ENCODE results near the gene HIVEP3. TPM values are rescaled to one million over a fixed set of nuclear protein-coding genes. Genes with fewer than 3 reads are reported as not detected.

The HIVEP3 gene
- total RNA-seq, 1 experiment from 2014 or later, result 1.4 TPM

DNA sequence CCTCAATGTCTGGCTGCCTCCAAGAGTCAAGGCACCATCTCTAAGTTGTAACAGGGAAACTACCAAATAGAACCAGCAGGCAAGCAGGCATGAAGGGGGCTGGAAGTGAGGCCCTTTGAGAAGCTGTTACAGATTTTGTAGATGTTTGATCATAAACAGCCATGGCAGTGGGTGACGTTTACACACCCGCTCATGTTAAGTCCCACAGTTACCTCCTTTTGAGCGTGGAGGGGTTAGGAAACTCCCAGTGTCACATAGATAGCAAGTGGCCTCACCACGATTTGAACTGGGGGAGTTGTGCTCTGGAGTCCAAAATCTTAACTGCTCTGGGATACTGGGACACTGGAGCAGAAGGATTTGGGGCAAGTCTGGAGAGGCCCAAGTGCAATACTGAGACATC is 192.4 kb downstream of the HIVEP3 start:
- Histone ChIP-seq H2AK5ac (ENCODE audit: insufficient read length, low read length) (no peak overlapping the region), H3K9ac (ENCODE audit: extremely low read depth, insufficient read length, low read length) (no peak overlapping the region), H3T11ph (ENCODE audit: low read length) (no peak overlapping the region), H3K18ac (ENCODE audit: insufficient read length, low read depth, low read length) (no peak overlapping the region), H2BK5ac (ENCODE audit: insufficient read length, low read length) (no peak overlapping the region), H3K4me2 (ENCODE audit: insufficient read depth, insufficient read length, low read length) (no peak overlapping the region), H3K79me1 (ENCODE audit: insufficient read depth, low read depth, low read length, poor library complexity, severe bottlenecking) (no peaks in the 10 kb centered on the region), H3K23ac (ENCODE audit: insufficient read length, low read depth, low read length) (no peak overlapping the region), H4K5ac (ENCODE audit: insufficient read length, low read depth, low read length) (no peak overlapping the region), H4K20me1 (ENCODE audit: control insufficient read depth, insufficient read depth, insufficient read length) (no peaks in the 10 kb centered on the region), H3K4ac (ENCODE audit: low read depth, low read length) (no peak overlapping the region), H3K56ac (ENCODE audit: insufficient read length, low read depth, low read length) (no peak overlapping the region), H3K79me2 (ENCODE audit: insufficient read depth, low read length) (no peaks in the 10 kb centered on the region), H3K23me2 (ENCODE audit: insufficient read length, low read depth, low read length, poor library complexity, severe bottlenecking) (no peaks in the 10 kb centered on the region), H3K14ac (ENCODE audit: insufficient read depth, low read length) (no peak overlapping the region), H2BK20ac (ENCODE audit: low read depth, low read length, poor library complexity, severe bottlenecking) (no peak overlapping the region), H3K27ac (ENCODE audit: insufficient read length, low read depth, low read length) (no peak overlapping the region), H2BK12ac (ENCODE audit: insufficient read length, low read depth, low read length) (no peak overlapping the region), H4K91ac (ENCODE audit: insufficient read length, low read depth, low read length) (no peak overlapping the region), H3K27me3 (ENCODE audit: insufficient read depth, low read length) (no peaks in the 10 kb centered on the region), H2BK15ac (ENCODE audit: low read depth, low read length) (no peak overlapping the region), H3K4me1 (ENCODE audit: insufficient read depth, low read length) (no peaks in the 10 kb centered on the region), H2BK120ac (ENCODE audit: low read depth, low read length, poor library complexity, severe bottlenecking) (no peak overlapping the region), H2AFZ (ENCODE audit: low read length) (no peak overlapping the region), H4K8ac (replicated peaks; ENCODE audit: insufficient read length, low read depth, low read length) (no peak overlapping the region), H3K9me3 (ENCODE audit: control insufficient read depth, low read depth, low read length) (no peaks in the 10 kb centered on the region)
- Mint-ChIP-seq H3K9me3 (no peaks in the 10 kb centered on the region), H3K27me3 (ENCODE audit: low read depth) (no peaks in the 10 kb centered on the region; the same call in none of the 2 replicates), H3K4me1 (peaks cover 10 to 15% of the 10 kb centered on the region in 2 experiments), H3K4me3 (no peak overlapping the region), H3K36me3 (ENCODE audit: insufficient read depth in 1 of 3, low read depth in 3 of 3) (no peaks in the 10 kb centered on the region), H3K27ac (no peak overlapping the region)
- WGBS (ENCODE audit: extremely low coverage, insufficient read length, low lambda C conversion rate), result no CpG with 5 or more reads among the region's 4 CpGs
- TF ChIP-seq, protein P1, sequence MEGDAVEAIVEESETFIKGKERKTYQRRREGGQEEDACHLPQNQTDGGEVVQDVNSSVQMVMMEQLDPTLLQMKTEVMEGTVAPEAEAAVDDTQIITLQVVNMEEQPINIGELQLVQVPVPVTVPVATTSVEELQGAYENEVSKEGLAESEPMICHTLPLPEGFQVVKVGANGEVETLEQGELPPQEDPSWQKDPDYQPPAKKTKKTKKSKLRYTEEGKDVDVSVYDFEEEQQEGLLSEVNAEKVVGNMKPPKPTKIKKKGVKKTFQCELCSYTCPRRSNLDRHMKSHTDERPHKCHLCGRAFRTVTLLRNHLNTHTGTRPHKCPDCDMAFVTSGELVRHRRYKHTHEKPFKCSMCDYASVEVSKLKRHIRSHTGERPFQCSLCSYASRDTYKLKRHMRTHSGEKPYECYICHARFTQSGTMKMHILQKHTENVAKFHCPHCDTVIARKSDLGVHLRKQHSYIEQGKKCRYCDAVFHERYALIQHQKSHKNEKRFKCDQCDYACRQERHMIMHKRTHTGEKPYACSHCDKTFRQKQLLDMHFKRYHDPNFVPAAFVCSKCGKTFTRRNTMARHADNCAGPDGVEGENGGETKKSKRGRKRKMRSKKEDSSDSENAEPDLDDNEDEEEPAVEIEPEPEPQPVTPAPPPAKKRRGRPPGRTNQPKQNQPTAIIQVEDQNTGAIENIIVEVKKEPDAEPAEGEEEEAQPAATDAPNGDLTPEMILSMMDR (conservative IDR thresholded peaks at IDR 0.05), result no peak
- DNase-seq, result no peak

All from H9 (cell line).